ENCODE measurements around the gene DCLK1. TPM values are rescaled to one million over a fixed set of nuclear protein-coding genes. Genes with fewer than 3 reads are reported as not detected.

Gene DCLK1
- total and polyA plus RNA-seq, 10 of the 15 experiments (the other 5 are each of a cell fraction or from before 2014, with no cell fraction given): not detected

DNA sequence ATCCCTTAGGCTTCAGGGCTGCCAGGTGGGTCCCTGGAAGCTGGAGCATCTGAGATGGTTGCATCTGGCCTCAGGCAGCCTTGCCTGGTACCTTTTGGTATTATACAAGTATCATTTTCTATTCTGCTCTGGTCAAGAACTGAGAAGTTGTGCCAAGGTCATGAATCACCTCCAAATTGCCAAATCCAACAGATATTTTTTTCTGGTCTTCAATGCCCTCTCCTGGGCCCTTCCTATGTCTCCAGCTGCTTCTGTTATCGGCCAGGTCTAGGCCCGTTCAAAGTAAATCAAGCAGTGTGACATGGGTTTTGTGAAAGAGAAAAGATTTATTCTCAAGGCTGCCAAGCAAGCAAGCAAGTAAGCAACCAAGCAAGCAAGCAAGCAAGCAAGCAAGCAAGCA, 383.6 kb downstream of the DCLK1 start:
- no TSS peak for BruUV-seq (replicated peaks)
- in situ Hi-C loops (cut with MboI) (no loop called here), intact Hi-C loops (cut with micrococcal nuclease; ENCODE audit: unreplicated experiment) (no loop called here)
- no peak overlapping the region for H3K4me2 ChIP-seq (ENCODE audit: control insufficient read depth, insufficient read depth)
- H3K27me3 ChIP-seq (replicated peaks in 1 of 2; ENCODE audit: control insufficient read depth in 2 of 2, insufficient read depth in 2 of 2, low read length in 1 of 2): no peaks in the 10 kb centered on the region
- DNase-seq (ENCODE audit: low read depth, low spot score) (no peak), FAIRE-seq (no peak), ATAC-seq (no peak)
- no peak overlapping the region for H3K4me3 ChIP-seq
- TF ChIP-seq CREM (IDR thresholded peaks at IDR 0.05; ENCODE audit: low read depth): no peak
- no peak for TF ChIP-seq ZNF24 (IDR thresholded peaks at IDR 0.05)
- TF ChIP-seq GABPA (IDR thresholded peaks at IDR 0.05; ENCODE audit: low read depth): no peak
- no peak for TF ChIP-seq ZNF207 (IDR thresholded peaks at IDR 0.05; ENCODE audit: borderline replicate concordance)
- no peak for TF ChIP-seq RELB (IDR thresholded peaks at IDR 0.05; ENCODE audit: low read depth)
- TF ChIP-seq BRCA1 (IDR thresholded peaks at IDR 0.05; ENCODE audit: low read depth, low read length): no peak
- no peak for TF ChIP-seq POLR2AphosphoS2 (IDR thresholded peaks at IDR 0.05; ENCODE audit: low read depth, low read length)
- no peak for TF ChIP-seq KAT2A (conservative IDR thresholded peaks at IDR 0.05; ENCODE audit: control insufficient read depth, low read depth, low read length)
- no peak for TF ChIP-seq RFX5 (IDR thresholded peaks at IDR 0.05; ENCODE audit: low read depth, low read length)
- no peak for TF ChIP-seq SIN3A (IDR thresholded peaks at IDR 0.05; ENCODE audit: low read depth, low read length)
- TF ChIP-seq ESRRA (IDR thresholded peaks at IDR 0.05; ENCODE audit: low read length): no peak
- TF ChIP-seq E4F1 (IDR thresholded peaks at IDR 0.05; ENCODE audit: borderline replicate concordance, partially characterized antibody): no peak
- TF ChIP-seq MYC (IDR thresholded peaks at IDR 0.05; ENCODE audit: insufficient read depth, insufficient read length, insufficient replicate concordance, low read length, severe bottlenecking): no peak
- TF ChIP-seq GATAD2B (conservative IDR thresholded peaks at IDR 0.05; ENCODE audit: low read depth): no peak
- CTCF ChIA-PET: no interaction called here
- no peak overlapping the region for H3K9ac ChIP-seq (ENCODE audit: control insufficient read depth, insufficient read depth, low read length)
- no peak overlapping the region for H3K27ac ChIP-seq (ENCODE audit: control insufficient read depth, insufficient read depth)
- SMC1A ChIA-PET (ENCODE audit: uncharacterized antibody, unreplicated experiment): no interaction called here
- POLR2A ChIA-PET: no interaction called here
- RAD21 ChIA-PET (ENCODE audit: unreplicated experiment): no interaction called here
- no peaks in the 10 kb centered on the region for H3K79me2 ChIP-seq (ENCODE audit: control insufficient read depth, insufficient read depth, low read length)
- no peaks in the 10 kb centered on the region for H4K20me1 ChIP-seq (ENCODE audit: control insufficient read depth, insufficient read depth)
- H3K4me1 ChIP-seq (ENCODE audit: control insufficient read depth, insufficient read depth, low read length): no peaks in the 10 kb centered on the region
- H3K36me3 ChIP-seq (ENCODE audit: control insufficient read depth in 2 of 2, insufficient read depth in 2 of 2, low read length in 1 of 2): no peaks in the 10 kb centered on the region
- no peaks in the 10 kb centered on the region for H3K9me3 ChIP-seq (replicated peaks; ENCODE audit: control insufficient read depth, insufficient read depth, low read length)
- WGBS (ENCODE audit: insufficient coverage, insufficient replicate concordance, low lambda C conversion rate, missing lambda C conversion rate): 0% methylated on average over 2 of the region's 2 CpGs
- no peak overlapping the region for H2AFZ ChIP-seq (ENCODE audit: control insufficient read depth, low read depth, low read length)
